HAP-1 (cell line): Measurements from ENCODE around the gene GJE1.
"Not testable (repeated sequence)": the region's sequence is repeated elsewhere in the genome, so short reads cannot be mapped to it uniquely, and the experiment has no call there.

Experiments
- DNase-seq, 2 experiments: peaks; one replicate each; pipeline ENCODE4 v3.0.0-alpha.2; 2016 to 2020; ENCODE audit warnings: low spot score in 2 of 2
- H3K27me3 ChIP-seq: fragments of 250-450 bp; sonication (Bioruptor Pico); 2 replicates; pipeline ENCODE4 v1.5.1; 2020; ENCODE audit warnings: low read depth, mild to moderate bottlenecking, moderate library complexity
- H3K36me3 ChIP-seq: fragments of 250-450 bp; sonication (Bioruptor Pico); replicated peaks from 2 replicates; pipeline ENCODE4 v1.5.1; 2020; ENCODE audit warnings: mild to moderate bottlenecking
- H3K4me1 ChIP-seq: fragments of 250-450 bp; sonication (Bioruptor Pico); 2 replicates; pipeline ENCODE4 v1.5.1; 2020; ENCODE audit warnings: mild to moderate bottlenecking
- H3K4me3 ChIP-seq: fragments of 250-450 bp; sonication (Bioruptor Pico); 2 replicates; pipeline ENCODE4 v1.5.1; 2020; ENCODE audit warnings: mild to moderate bottlenecking, moderate library complexity
- H3K9me3 ChIP-seq: fragments of 250-450 bp; sonication (Bioruptor Pico); 2 replicates; pipeline ENCODE4 v1.5.1; 2020; ENCODE audit warnings: mild to moderate bottlenecking, moderate library complexity
- in situ Hi-C: fragments of 300-500 bp; cut with MboI; formaldehyde crosslinking; loops from 3 replicates; pipeline ENCODE4 v1.14.3; 2020; ENCODE audit warnings: low sequenced_read_pairs, inconsistent platforms, mixed read lengths

GJE1 gene

GRCh38 chr6:142146828-142147662 lies 14.3 kb downstream of the GJE1 start, which contains the start of the genes NMBR and VTA1:
TSS of gene NMBR (minus strand) at chr6:142147122. CDS start at chr6:142088658, 58,464 bp downstream.
TSS of gene VTA1 (plus strand) at chr6:142147263. CDS start at chr6:142147288, 25 bp downstream.
- Histone ChIP-seq H3K36me3 (no peaks in the 10 kb centered on the region), H3K27me3 (no peaks in the 10 kb centered on the region; the same call in 1 of the 2 replicates), H3K9me3 (no peaks in the 10 kb centered on the region), H3K4me1 (peaks cover 9% of the 10 kb centered on the region), H3K4me3 (peak within 1 kb of the TSS; percentile 62)
- DNase-seq, result peak; percentile 96
- in situ Hi-C loops, result no loop called here

GRCh38 chr6:142152746-142153145 lies 20.0 kb downstream of the GJE1 start:
- Histone ChIP-seq H3K4me1 (peaks cover 19% of the 10 kb centered on the region), H3K27me3 (no peaks in the 10 kb centered on the region), H3K4me3 (no peak overlapping the region), H3K9me3 (no peaks in the 10 kb centered on the region), H3K36me3 (no peaks in the 10 kb centered on the region)
- in situ Hi-C loops, result no loop called here
- DNase-seq, result no peak

GRCh38 chr6:142153196-142153595 lies 20.5 kb downstream of the GJE1 start:
- no peak overlapping the region for H3K4me3 ChIP-seq
- no peak for DNase-seq
- no peaks in the 10 kb centered on the region for H3K9me3 ChIP-seq
- H3K4me1 ChIP-seq, result peaks cover 16% of the 10 kb centered on the region
- H3K36me3 ChIP-seq, result no peaks in the 10 kb centered on the region
- in situ Hi-C loops, result no loop called here
- H3K27me3 ChIP-seq, result no peaks in the 10 kb centered on the region

- H3K9me3 ChIP-seq, result no peaks in the 10 kb centered on the region
- H3K27me3 ChIP-seq, result no peaks in the 10 kb centered on the region
- H3K4me3 ChIP-seq, result no peak overlapping the region
- no peaks in the 10 kb centered on the region for H3K36me3 ChIP-seq
- H3K4me1 ChIP-seq, result peaks cover 13% of the 10 kb centered on the region
- no peak for DNase-seq
- in situ Hi-C loops, result no loop called here
Observed at GRCh38 chr6:142154336-142154735, 21.6 kb downstream of the GJE1 start.

GRCh38 chr6:142155091-142155490 lies 22.4 kb downstream of the GJE1 start:
- in situ Hi-C loops, result no loop called here
- H3K4me3 ChIP-seq, result no peak overlapping the region
- H3K36me3 ChIP-seq, result no peaks in the 10 kb centered on the region

GRCh38 chr6:142155895-142156757 lies 23.4 kb downstream of the GJE1 start:
- H3K27me3 ChIP-seq, result no peaks in the 10 kb centered on the region
- in situ Hi-C loops, result no loop called here
- peaks cover 13% of the 10 kb centered on the region for H3K4me1 ChIP-seq
- DNase-seq, result peak in 1 of 2 experiments; percentile 39
- no peak overlapping the region for H3K4me3 ChIP-seq
- no peaks in the 10 kb centered on the region for H3K9me3 ChIP-seq
- H3K36me3 ChIP-seq, result no peaks in the 10 kb centered on the region

More at GRCh38 chr6:142155091-142155490, 22.4 kb downstream of the GJE1 start:
- Histone ChIP-seq H3K9me3 (no peaks in the 10 kb centered on the region), H3K4me1 (peaks cover 13% of the 10 kb centered on the region), H3K27me3 (no peaks in the 10 kb centered on the region)
- DNase-seq, result no peak

GRCh38 chr6:142156758-142157068 lies 24.0 kb downstream of the GJE1 start:
- DNase-seq, H3K4me3 ChIP-seq, H3K36me3 ChIP-seq, H3K9me3 ChIP-seq, H3K27me3 ChIP-seq, in situ Hi-C loops: not testable (repeated sequence)
- peaks cover 13% of the 10 kb centered on the region for H3K4me1 ChIP-seq

- peaks cover 17% of the 10 kb centered on the region for H3K4me1 ChIP-seq
- no peaks in the 10 kb centered on the region for H3K9me3 ChIP-seq
- peaks cover 4% of the 10 kb centered on the region; the same call in 1 of the 2 replicates for H3K36me3 ChIP-seq
- no peak for DNase-seq
- H3K27me3 ChIP-seq, result no peaks in the 10 kb centered on the region
- H3K4me3 ChIP-seq, result no peak overlapping the region
- in situ Hi-C loops, result no loop called here
Observed at GRCh38 chr6:142162780-142163179, 30.1 kb downstream of the GJE1 start.

- in situ Hi-C loops, result no loop called here
- Histone ChIP-seq H3K27me3 (no peaks in the 10 kb centered on the region), H3K4me3 (no peak overlapping the region), H3K9me3 (no peaks in the 10 kb centered on the region), H3K4me1 (peaks cover 17% of the 10 kb centered on the region), H3K36me3 (peaks cover 10% of the 10 kb centered on the region)
- DNase-seq, result no peak
Observed at GRCh38 chr6:142165227-142165626, 32.5 kb downstream of the GJE1 start.

GRCh38 chr6:142167071-142167470 lies 34.3 kb downstream of the GJE1 start:
- Histone ChIP-seq H3K4me1 (peaks cover 15% of the 10 kb centered on the region), H3K9me3 (no peaks in the 10 kb centered on the region), H3K4me3 (no peak overlapping the region), H3K27me3 (no peaks in the 10 kb centered on the region), H3K36me3 (peaks cover 15% of the 10 kb centered on the region)
- in situ Hi-C loops, result no loop called here
- DNase-seq, result no peak

GRCh38 chr6:142167486-142167885 lies 34.8 kb downstream of the GJE1 start:
- H3K4me1 ChIP-seq, result peaks cover 11% of the 10 kb centered on the region
- no peaks in the 10 kb centered on the region for H3K9me3 ChIP-seq
- no peak overlapping the region for H3K4me3 ChIP-seq
- DNase-seq, result no peak
- in situ Hi-C loops, result no loop called here
- H3K36me3 ChIP-seq, result peaks cover 16% of the 10 kb centered on the region
- no peaks in the 10 kb centered on the region for H3K27me3 ChIP-seq

GRCh38 chr6:142171351-142171750 lies 38.6 kb downstream of the GJE1 start:
- Histone ChIP-seq H3K4me3 (no peak overlapping the region), H3K4me1 (no peaks in the 10 kb centered on the region), H3K27me3 (no peaks in the 10 kb centered on the region), H3K36me3 (peaks cover 21% of the 10 kb centered on the region), H3K9me3 (no peaks in the 10 kb centered on the region)
- DNase-seq, result no peak
- in situ Hi-C loops, result no loop called here

GRCh38 chr6:142172758-142173157 lies 40.0 kb downstream of the GJE1 start:
- Histone ChIP-seq H3K36me3 (peaks cover 20% of the 10 kb centered on the region), H3K4me3 (no peak overlapping the region), H3K4me1 (no peaks in the 10 kb centered on the region), H3K9me3 (no peaks in the 10 kb centered on the region), H3K27me3 (no peaks in the 10 kb centered on the region)
- no peak for DNase-seq
- in situ Hi-C loops, result no loop called here

- no peaks in the 10 kb centered on the region for H3K4me1 ChIP-seq
- peaks cover 19% of the 10 kb centered on the region for H3K36me3 ChIP-seq
- no peaks in the 10 kb centered on the region for H3K9me3 ChIP-seq
- H3K4me3 ChIP-seq, result no peak overlapping the region
- in situ Hi-C loops, result no loop called here
- DNase-seq, result no peak
- H3K27me3 ChIP-seq, result no peaks in the 10 kb centered on the region
Observed at GRCh38 chr6:142173980-142174379, 41.3 kb downstream of the GJE1 start.
